HG02678 (cell line): ENCODE data around the gene NOTCH4.
A peak's percentile ranks its signal among the peaks of the same experiment; 100 is the strongest.

Experiments used
- ATAC-seq: cut with Tn5 transposase; IDR thresholded peaks from one replicate; pipeline ENCODE4 v1.9.1; 2021; ENCODE audit warnings: mild to moderate bottlenecking, moderate library complexity; ENCODE audit not compliant: unreplicated experiment

Gene NOTCH4

GRCh38 chr6:32167761-32168262 is 56.1 kb downstream of the NOTCH4 start:
- ATAC-seq = no peak

DNA sequence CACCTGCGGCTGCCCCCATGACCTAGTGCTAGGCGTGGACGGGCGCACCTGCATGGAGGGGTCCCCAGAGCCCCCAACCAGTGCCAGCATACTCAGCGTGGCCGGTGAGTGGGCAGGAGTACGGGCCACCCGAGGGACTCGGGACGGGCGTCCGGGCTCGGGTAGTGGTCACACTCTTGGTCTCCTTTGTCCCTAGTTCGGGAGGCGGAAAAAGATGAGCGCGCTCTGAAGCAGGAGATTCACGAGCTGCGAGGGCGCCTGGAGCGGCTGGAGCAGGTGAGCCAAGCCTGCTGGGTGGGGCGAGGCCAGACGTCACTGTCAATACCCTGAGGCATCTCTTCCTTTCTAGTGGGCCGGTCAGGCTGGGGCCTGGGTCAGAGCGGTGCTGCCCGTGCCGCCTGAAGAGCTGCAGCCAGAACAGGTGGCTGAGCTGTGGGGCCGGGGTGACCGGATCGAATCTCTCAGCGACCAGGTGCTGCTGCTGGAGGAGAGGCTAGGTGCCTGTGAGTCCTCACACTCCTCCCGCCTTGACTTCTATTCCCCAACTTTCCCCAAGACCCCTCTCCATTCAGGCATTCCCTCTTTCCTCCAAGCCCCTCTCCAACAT is 56.6 kb downstream of the NOTCH4 start:
- ATAC-seq = no peak

- ATAC-seq = no peak
These were observed 57.3 kb downstream of the NOTCH4 start for GRCh38 chr6:32166411-32167061.

GRCh38 chr6:32164295-32164694 is 59.6 kb downstream of the NOTCH4 start, which contains the start of gene EGFL8:
EGFL8 (plus strand) TSS chr6:32164595; CDS start chr6:32166166, 1,571 bp downstream.
- no peak for ATAC-seq

- no peak for ATAC-seq
These were observed 60.2 kb downstream of the NOTCH4 start for GRCh38 chr6:32163559-32164258.

DNA sequence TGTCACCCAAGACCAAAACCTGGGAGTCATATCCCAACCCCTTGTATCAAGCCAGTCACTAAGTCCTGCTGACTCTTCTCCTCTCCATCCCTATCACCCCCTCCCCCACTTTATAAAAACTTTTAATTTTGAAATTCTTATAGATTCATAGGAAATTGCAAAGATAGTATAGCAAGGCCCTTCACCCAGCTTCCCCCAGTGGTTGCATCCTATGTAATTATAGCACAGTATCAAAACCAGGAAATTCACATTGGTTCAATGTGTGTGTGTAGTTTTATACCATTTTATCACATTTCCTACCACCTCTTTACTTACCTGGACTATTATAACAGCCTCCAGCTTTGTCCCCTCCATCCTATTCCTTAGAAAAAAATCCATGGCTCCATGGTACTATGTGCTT is 65.8 kb downstream of the NOTCH4 start:
- ATAC-seq = no peak

DNA sequence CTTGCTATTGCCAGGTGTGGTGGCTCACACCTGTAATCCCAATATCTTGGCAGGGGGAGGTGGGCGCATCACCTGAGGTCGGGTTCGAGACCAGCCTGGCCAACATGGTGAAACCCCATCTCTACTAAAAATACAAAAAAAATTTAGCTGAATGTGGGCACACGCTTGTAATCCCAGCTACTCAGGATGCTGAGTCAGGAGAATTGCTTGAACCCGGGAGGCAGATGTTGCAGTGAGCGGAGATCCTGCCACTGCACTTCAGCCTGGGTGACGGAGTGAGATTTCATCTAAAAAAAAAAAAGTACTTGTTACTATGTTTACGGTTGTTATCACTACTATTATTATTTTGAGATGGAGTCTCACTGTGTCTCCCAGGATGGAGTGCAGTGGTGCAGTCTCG is 67.0 kb downstream of the NOTCH4 start:
- no peak for ATAC-seq

DNA sequence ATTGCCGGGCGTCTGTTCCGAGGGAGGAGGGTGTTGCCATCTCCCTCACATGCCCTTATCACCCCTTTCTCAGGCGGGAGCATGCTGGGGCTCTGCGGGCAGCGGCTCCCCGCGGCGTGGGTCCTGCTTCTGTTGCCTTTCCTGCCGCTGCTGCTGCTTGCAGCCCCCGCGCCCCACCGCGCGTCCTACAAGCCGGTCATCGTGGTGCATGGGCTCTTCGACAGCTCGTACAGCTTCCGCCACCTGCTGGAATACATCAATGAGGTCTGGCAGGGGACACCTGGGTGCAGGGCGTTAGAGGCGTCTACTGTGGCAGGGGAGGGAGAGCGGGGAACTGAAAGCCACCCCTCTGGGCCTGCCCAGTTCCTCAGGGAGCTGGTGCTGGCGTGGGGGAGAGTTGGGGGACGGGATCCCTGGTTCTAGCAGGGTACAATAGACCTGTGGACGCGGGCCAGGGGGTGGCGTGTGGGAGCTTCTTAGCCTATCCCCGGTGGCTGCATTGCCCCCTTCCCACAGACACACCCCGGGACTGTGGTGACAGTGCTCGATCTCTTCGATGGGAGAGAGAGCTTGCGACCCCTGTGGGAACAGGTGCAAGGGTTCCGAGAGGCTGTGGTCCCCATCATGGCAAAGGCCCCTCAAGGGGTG is 69.2 kb downstream of the NOTCH4 start:
- ATAC-seq = peak; percentile 77

- ATAC-seq = peak; percentile 16
These were observed 70.0 kb downstream of the NOTCH4 start, which contains the start of gene PPT2 for GRCh38 chr6:32153564-32154513. PPT2 (plus strand) TSS chr6:32154141; CDS start chr6:32154595, 454 bp downstream.

GRCh38 chr6:32152769-32153563 is 70.9 kb downstream of the NOTCH4 start:
- ATAC-seq = no peak

- no peak for ATAC-seq
These were observed 71.8 kb downstream of the NOTCH4 start, which contains the start of gene PRRT1 for GRCh38 chr6:32151863-32152768. PRRT1 (minus strand) TSS chr6:32151939; CDS start chr6:32151827, 112 bp downstream.

- no peak for ATAC-seq
These were observed 72.5 kb downstream of the NOTCH4 start for GRCh38 chr6:32151181-32151862.

- no peak for ATAC-seq
These were observed 73.7 kb downstream of the NOTCH4 start for GRCh38 chr6:32149932-32150870.

- ATAC-seq = no peak
These were observed 74.6 kb downstream of the NOTCH4 start for GRCh38 chr6:32149092-32149755.

GRCh38 chr6:32148289-32149091 is 75.4 kb downstream of the NOTCH4 start:
- no peak for ATAC-seq
